Esophagus squamous epithelium (tissue), 5 donors: ENCODE measurements around the gene WFDC8. TPM values are rescaled to one million over a fixed set of nuclear protein-coding genes. Genes with fewer than 3 reads are reported as not detected.
"Not testable (repeated sequence)": the region's sequence is repeated elsewhere in the genome, so short reads cannot be mapped to it uniquely, and the experiment has no call there.

ENCODE experiments used
- DNase-seq: peaks from one replicate; lab custom pipeline; 2025; lab: John Stamatoyannopoulos, UW
- H3K27ac ChIP-seq, 4 donors: fragments of 200-600 bp; sonication (generic); one replicate each; pipeline ENCODE4 v1.5.1; 2016 to 2019; ENCODE audit warnings: mild to moderate bottlenecking in 1 of 4
- H3K27me3 ChIP-seq, 4 donors: fragments of 200-600 bp; sonication (generic); 1 replicate in 3 of 4; 2 replicates in 1 of 4; pipeline versions ENCODE4 v1.5.1 to v1.6.0; 2017 to 2021; ENCODE audit warnings: antibody characterized with exemption in 1 of 4
- H3K36me3 ChIP-seq, 3 donors: fragments of 200-600 bp; sonication (generic); one replicate each; pipeline ENCODE4 v1.5.1; 2016 to 2019
- H3K4me1 ChIP-seq, 3 donors: fragments of 200-600 bp; sonication (generic); one replicate each; pipeline ENCODE4 v1.5.1; 2017 to 2019
- H3K4me3 ChIP-seq, 4 donors: fragments of 200-600 bp; sonication (generic); 1 replicate in 3 of 4; 2 replicates in 1 of 4; pipeline ENCODE4 v1.5.1; 2016 to 2019; ENCODE audit warnings: mild to moderate bottlenecking in 2 of 4, moderate library complexity in 1 of 4
- H3K9me3 ChIP-seq, 3 donors: fragments of 200-600 bp; sonication (generic); one replicate each; pipeline ENCODE4 v1.5.1; 2016 to 2019
- CTCF ChIP-seq, 6 experiments: fragments of 450-650 bp in 4 of 6; fragments of 200-600 bp in 2 of 6; sonication (generic) in 2 of 6; IDR thresholded peaks; one replicate each; pipeline ENCODE4 v1.5.1; 2016 to 2019; ENCODE audit warnings: antibody characterized with exemption in 6 of 6, mild to moderate bottlenecking in 4 of 6, moderate library complexity in 4 of 6
- POLR2A ChIP-seq, 4 donors: fragments of 450-650 bp; IDR thresholded peaks; one replicate each; pipeline ENCODE4 v1.6.1; 2017; ENCODE audit warnings: antibody characterized with exemption in 4 of 4, mild to moderate bottlenecking in 4 of 4, moderate library complexity in 3 of 4
- WGBS, 2 donors: methylation state at CpG; one replicate each; pipeline ENCODE4 v1.1.5; 2018; 5-methylcytosine and 5-hydroxymethylcytosine counted together
- intact Hi-C: fragments of 100-400 bp; cut with DNase I; formaldehyde crosslinking; loops from one replicate; pipeline ENCODE4 v1.15.0; 2022
- total RNA-seq, 4 donors: library from RNA; depleted of rRNA; stranded (reverse); fragments of >200 nt; gene quantifications; one replicate each; pipeline ENCODE4 v1.1.0, GENCODE V29; 2016
- donor health status: DM: yes; HTN: yes; CAD: no.

The WFDC8 gene
- total RNA-seq, 4 donors from 2014 or later, result not detected

- Histone ChIP-seq H3K4me3 (no peak overlapping the region), H3K27ac (no peak overlapping the region), H3K9me3 (no peaks in the 10 kb centered on the region), H3K27me3 (peaks cover 0 to 31% (median 0%) of the 10 kb centered on the region in 4 donors), H3K36me3 (no peaks in the 10 kb centered on the region), H3K4me1 (no peaks in the 10 kb centered on the region)
- no peak for DNase-seq
- 7 to 13% methylated on average over 1 of the region's 1 CpG for WGBS, 2 donors
- intact Hi-C loops, result no loop called here
- TF ChIP-seq CTCF (IDR thresholded peaks at IDR 0.05), result no peak
- no peak for TF ChIP-seq POLR2A (IDR thresholded peaks at IDR 0.05)
Observed at GRCh38 chr20:45589725-45590124, 10.6 kb upstream of the WFDC8 start.

GRCh38 chr20:45588800-45589199, 9.7 kb upstream of the WFDC8 start:
- intact Hi-C loops, result no loop called here
- peaks cover 0 to 29% (median 0%) of the 10 kb centered on the region in 4 donors for H3K27me3 ChIP-seq
- H3K36me3 ChIP-seq, result no peaks in the 10 kb centered on the region
- WGBS, 2 donors, result 73 to 85% methylated on average over 2 of the region's 2 CpGs
- no peak for DNase-seq
- TF ChIP-seq POLR2A (IDR thresholded peaks at IDR 0.05) (no peak), CTCF (IDR thresholded peaks at IDR 0.05) (no peak)
- no peaks in the 10 kb centered on the region for H3K9me3 ChIP-seq
- no peak overlapping the region for H3K4me3 ChIP-seq
- no peak overlapping the region for H3K27ac ChIP-seq
- H3K4me1 ChIP-seq, result no peaks in the 10 kb centered on the region

GRCh38 chr20:45585986-45586385, 6.9 kb upstream of the WFDC8 start:
- 62 to 66% methylated on average over 5 of the region's 5 CpGs for WGBS, 2 donors
- intact Hi-C loops, H3K36me3 ChIP-seq, DNase-seq, H3K27ac ChIP-seq, H3K4me1 ChIP-seq, H3K4me3 ChIP-seq, H3K9me3 ChIP-seq: not testable (repeated sequence)
- peaks cover 0 to 43% (median 2%) of the 10 kb centered on the region in 4 donors for H3K27me3 ChIP-seq

GRCh38 chr20:45584294-45584693, 5.2 kb upstream of the WFDC8 start:
- H3K9me3 ChIP-seq, H3K4me3 ChIP-seq, H3K4me1 ChIP-seq, H3K27ac ChIP-seq, H3K36me3 ChIP-seq, intact Hi-C loops, DNase-seq: not testable (repeated sequence)
- H3K27me3 ChIP-seq, result peaks cover 0 to 48% (median 2%) of the 10 kb centered on the region in 4 donors
- 78 to 79% methylated on average over 5 of the region's 5 CpGs for WGBS, 2 donors

- Histone ChIP-seq H3K27me3 (peaks cover 0 to 48% (median 2%) of the 10 kb centered on the region in 4 donors), H3K4me1 (no peaks in the 10 kb centered on the region), H3K36me3 (no peaks in the 10 kb centered on the region), H3K9me3 (no peaks in the 10 kb centered on the region), H3K4me3 (no peak overlapping the region), H3K27ac (no peak overlapping the region)
- TF ChIP-seq POLR2A (IDR thresholded peaks at IDR 0.05) (no peak), CTCF (IDR thresholded peaks at IDR 0.05) (no peak)
- intact Hi-C loops, result no loop called here
- 73 to 88% methylated on average over 1 to 3 of the region's 3 CpGs for WGBS, 2 donors
- DNase-seq, result no peak
Observed at GRCh38 chr20:45583502-45583901, 4.4 kb upstream of the WFDC8 start.

- Histone ChIP-seq H3K27ac (no peak overlapping the region), H3K27me3 (peaks cover 0 to 42% (median 2%) of the 10 kb centered on the region in 4 donors), H3K9me3 (no peaks in the 10 kb centered on the region), H3K36me3 (no peaks in the 10 kb centered on the region), H3K4me3 (no peak overlapping the region), H3K4me1 (no peaks in the 10 kb centered on the region)
- TF ChIP-seq CTCF (IDR thresholded peaks at IDR 0.05) (no peak), POLR2A (IDR thresholded peaks at IDR 0.05) (no peak)
- intact Hi-C loops, result no loop called here
- DNase-seq, result no peak
Observed at GRCh38 chr20:45581702-45582101, 2.6 kb upstream of the WFDC8 start.
